HEK293 (cell line): ENCODE measurements around the gene KDM3B.

Source experiments
- BCL11A ChIP-seq: fragments of 450-650 bp; formaldehyde crosslinking; IDR thresholded peaks from 2 replicates; pipeline ENCODE4 v1.5.1; 2016; ENCODE audit warnings: low read depth, missing biosample characterization, missing genetic modification characterization
- EGR2 ChIP-seq: fragments of 450-650 bp; formaldehyde crosslinking; IDR thresholded peaks from 2 replicates; pipeline ENCODE4 v1.5.1; 2016; ENCODE audit warnings: low read depth, missing biosample characterization, missing genetic modification characterization
- KLF10 ChIP-seq: fragments of 450-650 bp; IDR thresholded peaks from 2 replicates; pipeline ENCODE4 v1.5.1; 2018; ENCODE audit warnings: missing biosample characterization, mild to moderate bottlenecking, missing genetic modification characterization
- REPIN1 ChIP-seq: fragments of 450-650 bp; formaldehyde crosslinking; IDR thresholded peaks from 2 replicates; pipeline ENCODE4 v1.5.1; 2017; ENCODE audit warnings: missing biosample characterization, missing genetic modification characterization, low read depth
- SP7 ChIP-seq: fragments of 450-650 bp; formaldehyde crosslinking; IDR thresholded peaks from 2 replicates; pipeline ENCODE4 v1.5.1; 2016; ENCODE audit warnings: missing biosample characterization, missing genetic modification characterization
- TSHZ1 ChIP-seq: fragments of 450-650 bp; formaldehyde crosslinking; IDR thresholded peaks from 2 replicates; pipeline ENCODE4 v1.5.1; 2016; ENCODE audit warnings: missing biosample characterization, missing genetic modification characterization, borderline replicate concordance
- ZNF174 ChIP-seq: fragments of 450-650 bp; formaldehyde crosslinking; IDR thresholded peaks from 2 replicates; pipeline ENCODE4 v1.5.0; 2017; ENCODE audit warnings: missing biosample characterization, mild to moderate bottlenecking, missing genetic modification characterization
- ZNF175 ChIP-seq: fragments of 450-650 bp; formaldehyde crosslinking; IDR thresholded peaks from 2 replicates; pipeline ENCODE4 v1.5.1; 2016; ENCODE audit warnings: missing biosample characterization, missing genetic modification characterization
- ZNF239 ChIP-seq: fragments of 450-650 bp; formaldehyde crosslinking; IDR thresholded peaks from 2 replicates; pipeline ENCODE4 v1.5.1; 2016; ENCODE audit warnings: missing biosample characterization, missing genetic modification characterization
- ZNF24 ChIP-seq: fragments of 450-650 bp; formaldehyde crosslinking; IDR thresholded peaks from 2 replicates; pipeline ENCODE4 v1.5.1; 2016; ENCODE audit warnings: missing biosample characterization, missing genetic modification characterization
- ZNF280D ChIP-seq: fragments of 450-650 bp; formaldehyde crosslinking; IDR thresholded peaks from 2 replicates; pipeline ENCODE4 v1.5.1; 2016; ENCODE audit warnings: missing biosample characterization, missing genetic modification characterization
- ZNF366 ChIP-seq: fragments of 450-650 bp; formaldehyde crosslinking; conservative IDR thresholded peaks from 2 replicates; pipeline ENCODE4 v1.5.1; 2016; ENCODE audit warnings: missing biosample characterization, missing genetic modification characterization
- ZNF629 ChIP-seq: fragments of 450-650 bp; formaldehyde crosslinking; IDR thresholded peaks from 2 replicates; pipeline ENCODE4 v1.5.1; 2017; ENCODE audit warnings: missing biosample characterization, missing genetic modification characterization
- ZNF654 ChIP-seq: fragments of 450-650 bp; formaldehyde crosslinking; IDR thresholded peaks from 2 replicates; pipeline ENCODE4 v1.5.1; 2016; ENCODE audit warnings: low read depth, missing biosample characterization, missing genetic modification characterization
- ZSCAN30 ChIP-seq: fragments of 450-650 bp; IDR thresholded peaks from 2 replicates; pipeline ENCODE4 v1.5.1; 2018; ENCODE audit warnings: missing biosample characterization, mild to moderate bottlenecking, missing genetic modification characterization, moderate library complexity
- TF ChIP-seq, protein P1 (sequence below): fragments of 450-650 bp; formaldehyde crosslinking; IDR thresholded peaks from 2 replicates; pipeline ENCODE4 v1.5.1; 2016; ENCODE audit warnings: missing biosample characterization, missing genetic modification characterization
- TF ChIP-seq, protein P2 (sequence below): fragments of 450-650 bp; formaldehyde crosslinking; IDR thresholded peaks from 2 replicates; pipeline ENCODE4 v1.5.1; 2016; ENCODE audit warnings: missing biosample characterization, missing genetic modification characterization
- TF ChIP-seq, protein P3 (sequence below): fragments of 450-650 bp; formaldehyde crosslinking; optimal IDR thresholded peaks from 2 replicates; pipeline ENCODE3; 2016; ENCODE audit warnings: missing biosample characterization, mild to moderate bottlenecking, missing genetic modification characterization
- TF ChIP-seq, protein P4 (sequence below): fragments of 450-650 bp; formaldehyde crosslinking; IDR thresholded peaks from 2 replicates; pipeline ENCODE4 v1.5.1; 2016; ENCODE audit warnings: missing biosample characterization, missing genetic modification characterization, borderline replicate concordance
- TF ChIP-seq, protein P5 (sequence below): fragments of 450-650 bp; IDR thresholded peaks from 2 replicates; pipeline ENCODE4 v1.5.1; 2018; ENCODE audit warnings: missing biosample characterization, mild to moderate bottlenecking, missing genetic modification characterization
- TF ChIP-seq, protein P6 (sequence below): fragments of 450-650 bp; formaldehyde crosslinking; IDR thresholded peaks from 2 replicates; pipeline ENCODE4 v1.5.1; 2016; ENCODE audit warnings: missing biosample characterization, missing genetic modification characterization

The KDM3B gene

GRCh38 chr5:138336952-138337684 is 15.4 kb upstream of the KDM3B start (continued):
- peak; percentile 11; the same call in 1 of the 2 replicates for TF ChIP-seq ZNF280D (tag by site-specific recombination)
- TF ChIP-seq, protein P1, sequence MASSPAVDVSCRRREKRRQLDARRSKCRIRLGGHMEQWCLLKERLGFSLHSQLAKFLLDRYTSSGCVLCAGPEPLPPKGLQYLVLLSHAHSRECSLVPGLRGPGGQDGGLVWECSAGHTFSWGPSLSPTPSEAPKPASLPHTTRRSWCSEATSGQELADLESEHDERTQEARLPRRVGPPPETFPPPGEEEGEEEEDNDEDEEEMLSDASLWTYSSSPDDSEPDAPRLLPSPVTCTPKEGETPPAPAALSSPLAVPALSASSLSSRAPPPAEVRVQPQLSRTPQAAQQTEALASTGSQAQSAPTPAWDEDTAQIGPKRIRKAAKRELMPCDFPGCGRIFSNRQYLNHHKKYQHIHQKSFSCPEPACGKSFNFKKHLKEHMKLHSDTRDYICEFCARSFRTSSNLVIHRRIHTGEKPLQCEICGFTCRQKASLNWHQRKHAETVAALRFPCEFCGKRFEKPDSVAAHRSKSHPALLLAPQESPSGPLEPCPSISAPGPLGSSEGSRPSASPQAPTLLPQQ (tag by site-specific recombination) = peak; percentile 65; the same call in 1 of the 2 replicates
- TF ChIP-seq ZNF174 = no peak
- 0 out of 2 replicates have a peak, but pooled peaks have one; percentile 7 for TF ChIP-seq ZNF239 (tag by site-specific recombination)
- TF ChIP-seq, protein P2, sequence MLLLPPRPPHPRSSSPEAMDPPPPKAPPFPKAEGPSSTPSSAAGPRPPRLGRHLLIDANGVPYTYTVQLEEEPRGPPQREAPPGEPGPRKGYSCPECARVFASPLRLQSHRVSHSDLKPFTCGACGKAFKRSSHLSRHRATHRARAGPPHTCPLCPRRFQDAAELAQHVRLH (tag by site-specific recombination) = peak; percentile 61
- peak; percentile 68 for TF ChIP-seq KLF10
- TF ChIP-seq, protein P3, sequence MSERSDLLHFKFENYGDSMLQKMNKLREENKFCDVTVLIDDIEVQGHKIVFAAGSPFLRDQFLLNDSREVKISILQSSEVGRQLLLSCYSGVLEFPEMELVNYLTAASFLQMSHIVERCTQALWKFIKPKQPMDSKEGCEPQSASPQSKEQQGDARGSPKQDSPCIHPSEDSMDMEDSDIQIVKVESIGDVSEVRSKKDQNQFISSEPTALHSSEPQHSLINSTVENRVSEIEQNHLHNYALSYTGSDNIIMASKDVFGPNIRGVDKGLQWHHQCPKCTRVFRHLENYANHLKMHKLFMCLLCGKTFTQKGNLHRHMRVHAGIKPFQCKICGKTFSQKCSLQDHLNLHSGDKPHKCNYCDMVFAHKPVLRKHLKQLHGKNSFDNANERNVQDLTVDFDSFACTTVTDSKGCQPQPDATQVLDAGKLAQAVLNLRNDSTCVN (tag by site-specific recombination) = no peak
- TF ChIP-seq, protein P4, sequence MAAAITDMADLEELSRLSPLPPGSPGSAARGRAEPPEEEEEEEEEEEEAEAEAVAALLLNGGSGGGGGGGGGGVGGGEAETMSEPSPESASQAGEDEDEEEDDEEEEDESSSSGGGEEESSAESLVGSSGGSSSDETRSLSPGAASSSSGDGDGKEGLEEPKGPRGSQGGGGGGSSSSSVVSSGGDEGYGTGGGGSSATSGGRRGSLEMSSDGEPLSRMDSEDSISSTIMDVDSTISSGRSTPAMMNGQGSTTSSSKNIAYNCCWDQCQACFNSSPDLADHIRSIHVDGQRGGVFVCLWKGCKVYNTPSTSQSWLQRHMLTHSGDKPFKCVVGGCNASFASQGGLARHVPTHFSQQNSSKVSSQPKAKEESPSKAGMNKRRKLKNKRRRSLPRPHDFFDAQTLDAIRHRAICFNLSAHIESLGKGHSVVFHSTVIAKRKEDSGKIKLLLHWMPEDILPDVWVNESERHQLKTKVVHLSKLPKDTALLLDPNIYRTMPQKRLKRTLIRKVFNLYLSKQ = no peak
- peak; percentile 77 for TF ChIP-seq TSHZ1 (tag by site-specific recombination)
- no peak for TF ChIP-seq ZNF175
- TF ChIP-seq ZSCAN30 = peak; percentile 70; the same call in 1 of the 2 replicates
- TF ChIP-seq, protein P5, sequence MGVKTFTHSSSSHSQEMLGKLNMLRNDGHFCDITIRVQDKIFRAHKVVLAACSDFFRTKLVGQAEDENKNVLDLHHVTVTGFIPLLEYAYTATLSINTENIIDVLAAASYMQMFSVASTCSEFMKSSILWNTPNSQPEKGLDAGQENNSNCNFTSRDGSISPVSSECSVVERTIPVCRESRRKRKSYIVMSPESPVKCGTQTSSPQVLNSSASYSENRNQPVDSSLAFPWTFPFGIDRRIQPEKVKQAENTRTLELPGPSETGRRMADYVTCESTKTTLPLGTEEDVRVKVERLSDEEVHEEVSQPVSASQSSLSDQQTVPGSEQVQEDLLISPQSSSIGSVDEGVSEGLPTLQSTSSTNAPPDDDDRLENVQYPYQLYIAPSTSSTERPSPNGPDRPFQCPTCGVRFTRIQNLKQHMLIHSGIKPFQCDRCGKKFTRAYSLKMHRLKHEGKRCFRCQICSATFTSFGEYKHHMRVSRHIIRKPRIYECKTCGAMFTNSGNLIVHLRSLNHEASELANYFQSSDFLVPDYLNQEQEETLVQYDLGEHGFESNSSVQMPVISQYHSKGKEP (tag by site-specific recombination) = 0 out of 2 replicates have a peak, but pooled peaks have one; percentile 7
- peak; percentile 80; the same call in 1 of the 2 replicates for TF ChIP-seq ZNF24 (tag by site-specific recombination)
- TF ChIP-seq, protein P6, sequence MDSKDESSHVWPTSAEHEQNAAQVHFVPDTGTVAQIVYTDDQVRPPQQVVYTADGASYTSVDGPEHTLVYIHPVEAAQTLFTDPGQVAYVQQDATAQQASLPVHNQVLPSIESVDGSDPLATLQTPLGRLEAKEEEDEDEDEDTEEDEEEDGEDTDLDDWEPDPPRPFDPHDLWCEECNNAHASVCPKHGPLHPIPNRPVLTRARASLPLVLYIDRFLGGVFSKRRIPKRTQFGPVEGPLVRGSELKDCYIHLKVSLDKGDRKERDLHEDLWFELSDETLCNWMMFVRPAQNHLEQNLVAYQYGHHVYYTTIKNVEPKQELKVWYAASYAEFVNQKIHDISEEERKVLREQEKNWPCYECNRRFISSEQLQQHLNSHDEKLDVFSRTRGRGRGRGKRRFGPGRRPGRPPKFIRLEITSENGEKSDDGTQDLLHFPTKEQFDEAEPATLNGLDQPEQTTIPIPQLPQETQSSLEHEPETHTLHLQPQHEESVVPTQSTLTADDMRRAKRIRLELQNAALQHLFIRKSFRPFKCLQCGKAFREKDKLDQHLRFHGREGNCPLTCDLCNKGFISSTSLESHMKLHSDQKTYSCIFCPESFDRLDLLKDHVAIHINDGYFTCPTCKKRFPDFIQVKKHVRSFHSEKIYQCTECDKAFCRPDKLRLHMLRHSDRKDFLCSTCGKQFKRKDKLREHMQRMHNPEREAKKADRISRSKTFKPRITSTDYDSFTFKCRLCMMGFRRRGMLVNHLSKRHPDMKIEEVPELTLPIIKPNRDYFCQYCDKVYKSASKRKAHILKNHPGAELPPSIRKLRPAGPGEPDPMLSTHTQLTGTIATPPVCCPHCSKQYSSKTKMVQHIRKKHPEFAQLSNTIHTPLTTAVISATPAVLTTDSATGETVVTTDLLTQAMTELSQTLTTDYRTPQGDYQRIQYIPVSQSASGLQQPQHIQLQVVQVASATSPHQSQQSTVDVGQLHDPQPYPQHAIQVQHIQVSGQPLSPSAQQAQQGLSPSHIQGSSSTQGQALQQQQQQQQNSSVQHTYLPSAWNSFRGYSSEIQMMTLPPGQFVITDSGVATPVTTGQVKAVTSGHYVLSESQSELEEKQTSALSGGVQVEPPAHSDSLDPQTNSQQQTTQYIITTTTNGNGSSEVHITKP (tag by site-specific recombination) = no peak
- no peak for TF ChIP-seq EGR2 (tag by site-specific recombination)
- TF ChIP-seq ZNF366 (tag by site-specific recombination) = peak; percentile 94
- no peak for TF ChIP-seq REPIN1 (tag by site-specific recombination)
- TF ChIP-seq SP7 = peak; percentile 64
- 0 out of 2 replicates have a peak, but pooled peaks have one; percentile 6 for TF ChIP-seq ZNF654
- TF ChIP-seq BCL11A = no peak
- TF ChIP-seq ZNF629 (tag by site-specific recombination) = peak; percentile 100
